Measurements from ENCODE around the gene ARID1B. TPM values are rescaled to one million over a fixed set of nuclear protein-coding genes. Genes with fewer than 3 reads are reported as not detected.

Gene ARID1B
- total and polyA plus RNA-seq, 2 experiments from 2014 or later: 32.9 to 67.0 TPM

DNA sequence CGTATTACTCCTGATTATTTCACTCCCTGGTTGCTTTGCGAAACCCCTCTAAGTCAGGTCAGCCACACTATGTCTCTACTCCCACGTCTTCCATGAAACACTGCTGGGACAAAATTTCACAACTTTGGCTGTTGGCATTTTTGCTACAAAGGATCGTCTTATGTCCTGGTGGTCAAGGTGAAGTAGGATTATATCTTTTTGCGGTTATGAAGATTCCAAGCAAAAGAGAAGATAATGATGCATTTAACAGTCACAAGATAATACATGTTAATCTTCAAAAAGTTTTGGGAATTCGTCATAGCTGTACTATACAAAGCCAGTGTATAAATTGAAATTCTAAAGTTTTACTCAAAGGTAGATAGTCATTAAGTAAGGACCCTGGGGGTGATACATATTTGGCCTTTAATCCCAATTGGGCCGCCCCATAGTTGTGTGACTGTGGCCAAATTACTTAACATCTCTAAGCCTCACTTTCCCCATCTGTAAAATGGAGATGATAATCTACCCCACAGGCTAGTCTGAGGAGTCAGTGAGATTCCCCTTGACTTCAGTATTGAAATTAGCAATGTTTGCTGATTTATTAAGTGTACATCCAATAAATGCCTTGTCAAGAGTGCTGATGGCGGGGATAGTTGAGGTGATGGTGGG lies 212.1 kb downstream of the ARID1B start:
- TF ChIP-seq EZH2 (IDR thresholded peaks at IDR 0.05; ENCODE audit: borderline replicate concordance) (no peak), EZH2phosphoT487 (IDR thresholded peaks at IDR 0.05; ENCODE audit: low read depth, severe bottlenecking, unreplicated experiment) (no peak)
- TF ChIP-seq, protein P1, sequence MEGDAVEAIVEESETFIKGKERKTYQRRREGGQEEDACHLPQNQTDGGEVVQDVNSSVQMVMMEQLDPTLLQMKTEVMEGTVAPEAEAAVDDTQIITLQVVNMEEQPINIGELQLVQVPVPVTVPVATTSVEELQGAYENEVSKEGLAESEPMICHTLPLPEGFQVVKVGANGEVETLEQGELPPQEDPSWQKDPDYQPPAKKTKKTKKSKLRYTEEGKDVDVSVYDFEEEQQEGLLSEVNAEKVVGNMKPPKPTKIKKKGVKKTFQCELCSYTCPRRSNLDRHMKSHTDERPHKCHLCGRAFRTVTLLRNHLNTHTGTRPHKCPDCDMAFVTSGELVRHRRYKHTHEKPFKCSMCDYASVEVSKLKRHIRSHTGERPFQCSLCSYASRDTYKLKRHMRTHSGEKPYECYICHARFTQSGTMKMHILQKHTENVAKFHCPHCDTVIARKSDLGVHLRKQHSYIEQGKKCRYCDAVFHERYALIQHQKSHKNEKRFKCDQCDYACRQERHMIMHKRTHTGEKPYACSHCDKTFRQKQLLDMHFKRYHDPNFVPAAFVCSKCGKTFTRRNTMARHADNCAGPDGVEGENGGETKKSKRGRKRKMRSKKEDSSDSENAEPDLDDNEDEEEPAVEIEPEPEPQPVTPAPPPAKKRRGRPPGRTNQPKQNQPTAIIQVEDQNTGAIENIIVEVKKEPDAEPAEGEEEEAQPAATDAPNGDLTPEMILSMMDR (IDR thresholded peaks at IDR 0.05; ENCODE audit: poor library complexity): no peak
- no peak overlapping the region for H3K4me3 ChIP-seq
- no peak for DNase-seq (ENCODE audit: low spot score)
- H3K36me3 ChIP-seq (replicated peaks; ENCODE audit: insufficient read depth, low read depth): no peaks in the 10 kb centered on the region
- H3K4me1 ChIP-seq (ENCODE audit: insufficient read depth): peaks cover 37% of the 10 kb centered on the region
- no peak overlapping the region for H2AFZ ChIP-seq
- H4K20me1 ChIP-seq (ENCODE audit: insufficient read depth, poor library complexity, severe bottlenecking): peaks cover 76% of the 10 kb centered on the region
- no peaks in the 10 kb centered on the region for H3K9me3 ChIP-seq (ENCODE audit: low read depth)
- H3K4me2 ChIP-seq: peak overlapping the region; percentile 51
- no peaks in the 10 kb centered on the region for H3K9me2 ChIP-seq (replicated peaks; ENCODE audit: insufficient read depth)
- no peaks in the 10 kb centered on the region for H3K27me3 ChIP-seq
- peaks cover 99% of the 10 kb centered on the region for H3K79me2 ChIP-seq
- H3K27ac ChIP-seq: no peak overlapping the region
- 81% methylated on average over 8 of the region's 8 CpGs for WGBS (ENCODE audit: low lambda C conversion rate, missing lambda C conversion rate)

DNA sequence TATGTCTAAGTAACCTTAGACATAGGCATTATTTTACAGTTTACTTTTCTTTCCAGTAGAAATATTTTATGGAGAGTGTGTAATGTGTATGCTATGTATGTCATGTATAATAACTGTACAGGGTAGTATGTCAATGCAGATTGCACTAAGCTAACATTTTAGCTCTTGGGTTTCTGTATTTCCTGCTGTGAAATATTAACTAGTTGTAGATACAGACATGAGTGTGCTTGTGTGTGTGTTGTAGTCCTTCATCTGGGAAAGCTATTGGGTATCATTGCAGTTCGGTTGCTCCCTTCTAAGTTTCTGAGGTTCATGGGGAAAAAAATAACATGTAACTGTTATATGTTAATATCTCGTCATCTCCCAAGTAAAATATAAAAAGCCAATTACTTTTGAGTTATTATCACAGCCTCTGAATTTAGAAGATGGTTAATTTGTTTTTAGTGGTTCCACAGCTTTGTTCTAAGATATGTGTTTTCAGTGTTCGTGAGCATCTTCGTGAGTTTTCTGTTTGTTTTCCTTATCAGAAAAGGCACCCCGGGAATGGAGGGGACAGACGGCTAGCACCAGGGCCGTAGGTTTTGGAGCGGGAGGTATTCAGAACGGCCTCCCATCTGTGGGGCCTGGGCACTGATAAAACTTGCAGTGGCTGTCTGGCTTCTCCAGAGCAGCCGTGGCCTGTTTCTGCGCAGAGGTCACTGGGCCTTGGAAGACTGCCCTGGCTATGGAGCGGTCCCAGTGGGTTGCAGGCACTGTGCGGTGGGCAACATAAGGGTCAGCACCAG lies 215.0 kb downstream of the ARID1B start:
- WGBS (ENCODE audit: low lambda C conversion rate, missing lambda C conversion rate): 46% methylated on average over 13 of the region's 13 CpGs
- Histone ChIP-seq H3K4me1 (ENCODE audit: insufficient read depth) (peaks cover 33% of the 10 kb centered on the region), H3K4me2 (peak overlapping the region; percentile 60), H2AFZ (no peak overlapping the region), H3K27me3 (no peaks in the 10 kb centered on the region), H3K4me3 (no peak overlapping the region), H3K36me3 (replicated peaks; ENCODE audit: insufficient read depth, low read depth) (no peaks in the 10 kb centered on the region), H3K9me2 (replicated peaks; ENCODE audit: insufficient read depth) (no peaks in the 10 kb centered on the region), H3K27ac (peak overlapping the region; percentile 45), H3K79me2 (peaks cover 99% of the 10 kb centered on the region), H3K9me3 (ENCODE audit: low read depth) (no peaks in the 10 kb centered on the region), H4K20me1 (ENCODE audit: insufficient read depth, poor library complexity, severe bottlenecking) (peaks cover 61% of the 10 kb centered on the region)
- TF ChIP-seq, protein P1 (IDR thresholded peaks at IDR 0.05; ENCODE audit: poor library complexity): no peak
- no peak for DNase-seq (ENCODE audit: low spot score)

DNA sequence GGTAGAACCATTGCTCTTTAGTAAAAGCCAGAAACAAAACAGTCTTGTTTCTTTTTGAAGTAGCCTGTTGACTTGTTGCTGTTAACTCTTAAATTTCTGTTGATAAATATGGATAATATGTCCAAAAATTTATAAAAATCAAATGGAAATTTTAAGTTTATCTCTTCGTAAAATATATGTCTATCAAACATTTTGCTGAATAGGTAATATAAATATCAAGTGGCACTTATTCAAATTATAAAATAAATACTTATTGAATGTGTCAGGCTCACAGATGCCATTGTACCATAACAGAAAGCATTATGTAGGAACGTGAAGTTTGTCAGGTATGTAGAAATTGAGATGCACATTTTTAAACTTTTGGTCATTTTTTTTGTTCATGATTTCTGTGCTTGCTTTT lies 216.5 kb downstream of the ARID1B start:
- H3K27ac ChIP-seq: peak overlapping the region; percentile 48

More for the DNA sequence above, 216.5 kb downstream of the ARID1B start:
- H3K9me2 ChIP-seq (replicated peaks; ENCODE audit: insufficient read depth): no peaks in the 10 kb centered on the region
- H3K36me3 ChIP-seq (replicated peaks; ENCODE audit: insufficient read depth, low read depth): no peaks in the 10 kb centered on the region
- TF ChIP-seq EZH2phosphoT487 (IDR thresholded peaks at IDR 0.05; ENCODE audit: low read depth, severe bottlenecking, unreplicated experiment): no peak
- TF ChIP-seq, protein P1 (IDR thresholded peaks at IDR 0.05; ENCODE audit: poor library complexity): no peak
- TF ChIP-seq EZH2 (IDR thresholded peaks at IDR 0.05; ENCODE audit: borderline replicate concordance): no peak
- H3K4me2 ChIP-seq: peak overlapping the region; percentile 36
- H2AFZ ChIP-seq: no peak overlapping the region
- 78% methylated on average over 2 of the region's 2 CpGs for WGBS (ENCODE audit: low lambda C conversion rate, missing lambda C conversion rate)
- H3K27me3 ChIP-seq: no peaks in the 10 kb centered on the region
- H3K79me2 ChIP-seq: peaks cover 100% of the 10 kb centered on the region
- no peak for DNase-seq (ENCODE audit: low spot score)
- H4K20me1 ChIP-seq (ENCODE audit: insufficient read depth, poor library complexity, severe bottlenecking): peaks cover 54% of the 10 kb centered on the region
- no peaks in the 10 kb centered on the region for H3K9me3 ChIP-seq (ENCODE audit: low read depth)
- peaks cover 24% of the 10 kb centered on the region for H3K4me1 ChIP-seq (ENCODE audit: insufficient read depth)
- no peak overlapping the region for H3K4me3 ChIP-seq
